HepG2 (cell line): Measurements from ENCODE around the gene RGL3. TPM values are rescaled to one million over a fixed set of nuclear protein-coding genes. Genes with fewer than 3 reads are reported as not detected.

Experiments used
- CC2D1A ChIP-seq: sonication (generic); formaldehyde crosslinking; IDR thresholded peaks from 2 replicates; pipeline ENCODE4 v1.8.1; 2023; ENCODE audit warnings: mild to moderate bottlenecking, missing genetic modification reagents
- HNRNPH1 ChIP-seq: fragments of 200-400 bp; formaldehyde crosslinking; optimal IDR thresholded peaks from 2 replicates; pipeline ENCODE3; 2017; ENCODE audit warnings: mild to moderate bottlenecking, low read depth, low read length
- SAP130 ChIP-seq: IDR thresholded peaks from 2 replicates; pipeline ENCODE4 v1.6.1; 2016; ENCODE audit warnings: low read depth
- SIN3A ChIP-seq: IDR thresholded peaks from 2 replicates; pipeline ENCODE4 v1.6.1; 2011; ENCODE audit warnings: low read depth, mild to moderate bottlenecking, control low read depth, low read length, borderline replicate concordance
- ZC3H13 ChIP-seq: sonication (generic); formaldehyde crosslinking; IDR thresholded peaks from 2 replicates; pipeline ENCODE4 v1.8.1; 2023; ENCODE audit warnings: mild to moderate bottlenecking, missing genetic modification reagents, moderate library complexity
- ZFP62 ChIP-seq: sonication (generic); formaldehyde crosslinking; IDR thresholded peaks from 2 replicates; pipeline ENCODE4 v1.4.0; 2020; ENCODE audit warnings: missing genetic modification reagents
- ZNF235 ChIP-seq: sonication (generic); formaldehyde crosslinking; IDR thresholded peaks from 2 replicates; pipeline ENCODE4 v1.8.1; 2023; ENCODE audit warnings: mild to moderate bottlenecking, missing genetic modification reagents, borderline replicate concordance
- ZNF558 ChIP-seq: sonication (generic); formaldehyde crosslinking; IDR thresholded peaks from 2 replicates; pipeline ENCODE4 v1.9.0; 2022; ENCODE audit warnings: mild to moderate bottlenecking, missing genetic modification reagents, borderline replicate concordance
- polyA plus RNA-seq, 8 experiments: library from polyadenylated mRNA; depleted of rRNA in 3 of 8; stranded (reverse) in 7 of 8; unstranded in 1 of 8; fragments of >200 nt; fragmentation: Illumina TruSeq in 4 of 8; extraction: Trizol in 4 of 8; gene quantifications; 2 replicates each; pipeline versions ENCODE4 v1.2.1 to v1.2.3, GENCODE V29; 2011 to 2016; ENCODE audit warnings: low read depth in 4 of 8, missing spikeins in 1 of 8, mixed read lengths in 1 of 8; ENCODE audit not compliant: insufficient read depth in 1 of 8
- total RNA-seq, 5 experiments: library from RNA; depleted of rRNA; stranded (reverse); fragments of >200 nt; fragmentation: Illumina TruSeq; extraction: Trizol; gene quantifications; 2 replicates each; pipeline ENCODE4 v1.2.3, GENCODE V29; 2016; ENCODE audit warnings: low read depth in 1 of 5
- TF ChIP-seq, protein P1 (sequence below): sonication (generic); formaldehyde crosslinking; IDR thresholded peaks from 2 replicates; pipeline ENCODE4 v1.8.1; 2023; ENCODE audit warnings: mild to moderate bottlenecking, moderate library complexity, missing genetic modification reagents
- TF ChIP-seq, protein P2 (sequence below): sonication (generic); formaldehyde crosslinking; IDR thresholded peaks from 2 replicates; pipeline ENCODE4 v1.4.0; 2020; ENCODE audit warnings: missing genetic modification reagents
- TF ChIP-seq, protein P3 (sequence below): sonication (generic); formaldehyde crosslinking; IDR thresholded peaks from 2 replicates; pipeline ENCODE4 v1.4.0; 2020; ENCODE audit warnings: missing genetic modification reagents
- TF ChIP-seq, protein P4 (sequence below): sonication (generic); formaldehyde crosslinking; conservative IDR thresholded peaks from 2 replicates; pipeline ENCODE4 v1.8.0; 2022; ENCODE audit warnings: low read depth, missing genetic modification reagents
- TF ChIP-seq, protein P5 (sequence below): sonication (generic); formaldehyde crosslinking; IDR thresholded peaks from 2 replicates; pipeline ENCODE4 v1.4.0; 2020; ENCODE audit warnings: mild to moderate bottlenecking, low read depth, missing genetic modification reagents

The RGL3 gene
- total and polyA plus RNA-seq, 2 of the 13 experiments (the other 11 are each of a cell fraction or from before 2014, with no cell fraction given): 4.2 to 7.6 TPM

DNA sequence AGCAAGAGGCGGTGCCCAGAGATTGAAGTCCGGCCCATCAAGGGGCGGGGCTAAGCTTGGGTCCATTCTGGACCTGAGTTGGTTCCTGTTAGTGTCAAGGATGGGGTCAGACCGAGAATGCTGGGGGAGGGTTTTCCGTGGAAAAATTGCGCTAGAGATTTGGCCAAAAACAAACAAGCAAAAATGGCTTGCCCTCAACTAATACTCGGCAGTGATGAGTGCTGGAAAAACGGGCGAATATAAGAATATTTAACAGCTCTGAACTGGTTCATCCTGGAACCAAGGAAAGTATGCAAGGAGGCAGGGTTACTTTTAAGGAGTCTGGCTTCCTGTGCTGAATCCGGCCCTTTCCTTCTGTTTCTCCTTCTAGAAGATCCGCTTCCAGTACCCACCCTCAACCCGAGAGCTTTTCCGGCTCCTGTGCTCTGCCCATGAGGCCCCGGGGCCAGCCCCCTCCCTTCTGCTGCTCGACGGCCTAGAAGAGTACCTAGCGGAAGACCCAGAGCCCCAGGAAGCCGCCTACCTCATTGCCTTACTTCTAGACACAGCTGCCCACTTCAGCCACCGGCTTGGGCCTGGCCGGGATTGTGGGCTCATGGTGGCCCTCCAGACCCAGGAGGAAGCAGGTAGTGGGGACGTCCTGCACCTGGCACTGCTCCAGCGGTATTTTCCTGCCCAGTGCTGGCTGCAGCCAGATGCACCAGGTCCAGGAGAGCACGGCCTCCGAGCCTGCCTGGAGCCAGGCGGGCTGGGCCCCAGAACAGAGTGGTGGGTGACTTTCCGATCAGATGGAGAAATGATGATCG is 43.8 kb downstream of the RGL3 start (continued):
- TF ChIP-seq HNRNPH1 (no peak), ZNF235 (CRISPR knock-in tag) (peak; percentile 39; the same call in 1 of the 2 replicates), CC2D1A (CRISPR knock-in tag) (no peak), ZNF558 (CRISPR knock-in tag) (peak; percentile 51; the same call in 1 of the 2 replicates), SAP130 (CRISPR knock-in tag) (peak; percentile 36), SIN3A (peak; percentile 74; the same call in 1 of the 2 replicates), ZC3H13 (CRISPR knock-in tag) (no peak), ZFP62 (CRISPR knock-in tag) (no peak)
- TF ChIP-seq, protein P1, sequence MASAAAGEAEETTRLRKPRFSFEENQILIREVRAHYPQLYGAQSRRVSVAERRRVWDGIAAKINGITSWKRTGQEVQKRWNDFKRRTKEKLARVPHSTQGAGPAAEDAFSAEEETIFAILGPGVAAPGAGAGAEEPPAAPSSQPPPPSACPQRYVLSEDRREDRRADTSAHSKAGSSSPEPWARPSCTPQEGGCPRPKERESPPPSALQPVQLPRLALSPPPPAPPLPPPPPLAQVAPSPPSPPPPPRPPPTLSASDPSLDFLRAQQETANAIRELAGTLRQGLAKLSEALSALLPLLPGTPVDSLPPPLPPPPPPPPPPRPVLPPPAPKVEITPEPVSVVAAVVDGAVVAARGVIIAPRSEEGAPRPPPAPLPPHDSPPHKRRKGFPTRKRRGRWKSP (CRISPR knock-in tag): 0 out of 2 replicates have a peak, but pooled peaks have one; percentile 23
- TF ChIP-seq, protein P2, sequence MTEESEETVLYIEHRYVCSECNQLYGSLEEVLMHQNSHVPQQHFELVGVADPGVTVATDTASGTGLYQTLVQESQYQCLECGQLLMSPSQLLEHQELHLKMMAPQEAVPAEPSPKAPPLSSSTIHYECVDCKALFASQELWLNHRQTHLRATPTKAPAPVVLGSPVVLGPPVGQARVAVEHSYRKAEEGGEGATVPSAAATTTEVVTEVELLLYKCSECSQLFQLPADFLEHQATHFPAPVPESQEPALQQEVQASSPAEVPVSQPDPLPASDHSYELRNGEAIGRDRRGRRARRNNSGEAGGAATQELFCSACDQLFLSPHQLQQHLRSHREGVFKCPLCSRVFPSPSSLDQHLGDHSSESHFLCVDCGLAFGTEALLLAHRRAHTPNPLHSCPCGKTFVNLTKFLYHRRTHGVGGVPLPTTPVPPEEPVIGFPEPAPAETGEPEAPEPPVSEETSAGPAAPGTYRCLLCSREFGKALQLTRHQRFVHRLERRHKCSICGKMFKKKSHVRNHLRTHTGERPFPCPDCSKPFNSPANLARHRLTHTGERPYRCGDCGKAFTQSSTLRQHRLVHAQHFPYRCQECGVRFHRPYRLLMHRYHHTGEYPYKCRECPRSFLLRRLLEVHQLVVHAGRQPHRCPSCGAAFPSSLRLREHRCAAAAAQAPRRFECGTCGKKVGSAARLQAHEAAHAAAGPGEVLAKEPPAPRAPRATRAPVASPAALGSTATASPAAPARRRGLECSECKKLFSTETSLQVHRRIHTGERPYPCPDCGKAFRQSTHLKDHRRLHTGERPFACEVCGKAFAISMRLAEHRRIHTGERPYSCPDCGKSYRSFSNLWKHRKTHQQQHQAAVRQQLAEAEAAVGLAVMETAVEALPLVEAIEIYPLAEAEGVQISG (CRISPR knock-in tag): peak; percentile 37
- TF ChIP-seq, protein P3, sequence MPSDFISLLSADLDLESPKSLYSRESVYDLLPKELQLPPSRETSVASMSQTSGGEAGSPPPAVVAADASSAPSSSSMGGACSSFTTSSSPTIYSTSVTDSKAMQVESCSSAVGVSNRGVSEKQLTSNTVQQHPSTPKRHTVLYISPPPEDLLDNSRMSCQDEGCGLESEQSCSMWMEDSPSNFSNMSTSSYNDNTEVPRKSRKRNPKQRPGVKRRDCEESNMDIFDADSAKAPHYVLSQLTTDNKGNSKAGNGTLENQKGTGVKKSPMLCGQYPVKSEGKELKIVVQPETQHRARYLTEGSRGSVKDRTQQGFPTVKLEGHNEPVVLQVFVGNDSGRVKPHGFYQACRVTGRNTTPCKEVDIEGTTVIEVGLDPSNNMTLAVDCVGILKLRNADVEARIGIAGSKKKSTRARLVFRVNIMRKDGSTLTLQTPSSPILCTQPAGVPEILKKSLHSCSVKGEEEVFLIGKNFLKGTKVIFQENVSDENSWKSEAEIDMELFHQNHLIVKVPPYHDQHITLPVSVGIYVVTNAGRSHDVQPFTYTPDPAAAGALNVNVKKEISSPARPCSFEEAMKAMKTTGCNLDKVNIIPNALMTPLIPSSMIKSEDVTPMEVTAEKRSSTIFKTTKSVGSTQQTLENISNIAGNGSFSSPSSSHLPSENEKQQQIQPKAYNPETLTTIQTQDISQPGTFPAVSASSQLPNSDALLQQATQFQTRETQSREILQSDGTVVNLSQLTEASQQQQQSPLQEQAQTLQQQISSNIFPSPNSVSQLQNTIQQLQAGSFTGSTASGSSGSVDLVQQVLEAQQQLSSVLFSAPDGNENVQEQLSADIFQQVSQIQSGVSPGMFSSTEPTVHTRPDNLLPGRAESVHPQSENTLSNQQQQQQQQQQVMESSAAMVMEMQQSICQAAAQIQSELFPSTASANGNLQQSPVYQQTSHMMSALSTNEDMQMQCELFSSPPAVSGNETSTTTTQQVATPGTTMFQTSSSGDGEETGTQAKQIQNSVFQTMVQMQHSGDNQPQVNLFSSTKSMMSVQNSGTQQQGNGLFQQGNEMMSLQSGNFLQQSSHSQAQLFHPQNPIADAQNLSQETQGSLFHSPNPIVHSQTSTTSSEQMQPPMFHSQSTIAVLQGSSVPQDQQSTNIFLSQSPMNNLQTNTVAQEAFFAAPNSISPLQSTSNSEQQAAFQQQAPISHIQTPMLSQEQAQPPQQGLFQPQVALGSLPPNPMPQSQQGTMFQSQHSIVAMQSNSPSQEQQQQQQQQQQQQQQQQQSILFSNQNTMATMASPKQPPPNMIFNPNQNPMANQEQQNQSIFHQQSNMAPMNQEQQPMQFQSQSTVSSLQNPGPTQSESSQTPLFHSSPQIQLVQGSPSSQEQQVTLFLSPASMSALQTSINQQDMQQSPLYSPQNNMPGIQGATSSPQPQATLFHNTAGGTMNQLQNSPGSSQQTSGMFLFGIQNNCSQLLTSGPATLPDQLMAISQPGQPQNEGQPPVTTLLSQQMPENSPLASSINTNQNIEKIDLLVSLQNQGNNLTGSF (CRISPR knock-in tag): peak; percentile 55; the same call in 1 of the 2 replicates
- TF ChIP-seq, protein P4, sequence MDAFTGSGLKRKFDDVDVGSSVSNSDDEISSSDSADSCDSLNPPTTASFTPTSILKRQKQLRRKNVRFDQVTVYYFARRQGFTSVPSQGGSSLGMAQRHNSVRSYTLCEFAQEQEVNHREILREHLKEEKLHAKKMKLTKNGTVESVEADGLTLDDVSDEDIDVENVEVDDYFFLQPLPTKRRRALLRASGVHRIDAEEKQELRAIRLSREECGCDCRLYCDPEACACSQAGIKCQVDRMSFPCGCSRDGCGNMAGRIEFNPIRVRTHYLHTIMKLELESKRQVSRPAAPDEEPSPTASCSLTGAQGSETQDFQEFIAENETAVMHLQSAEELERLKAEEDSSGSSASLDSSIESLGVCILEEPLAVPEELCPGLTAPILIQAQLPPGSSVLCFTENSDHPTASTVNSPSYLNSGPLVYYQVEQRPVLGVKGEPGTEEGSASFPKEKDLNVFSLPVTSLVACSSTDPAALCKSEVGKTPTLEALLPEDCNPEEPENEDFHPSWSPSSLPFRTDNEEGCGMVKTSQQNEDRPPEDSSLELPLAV (CRISPR knock-in tag): no peak
- TF ChIP-seq, protein P5, sequence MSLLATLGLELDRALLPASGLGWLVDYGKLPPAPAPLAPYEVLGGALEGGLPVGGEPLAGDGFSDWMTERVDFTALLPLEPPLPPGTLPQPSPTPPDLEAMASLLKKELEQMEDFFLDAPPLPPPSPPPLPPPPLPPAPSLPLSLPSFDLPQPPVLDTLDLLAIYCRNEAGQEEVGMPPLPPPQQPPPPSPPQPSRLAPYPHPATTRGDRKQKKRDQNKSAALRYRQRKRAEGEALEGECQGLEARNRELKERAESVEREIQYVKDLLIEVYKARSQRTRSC (CRISPR knock-in tag): 0 out of 2 replicates have a peak, but pooled peaks have one; percentile 9
